ENCODE results near the gene TWF2.

TWF2 gene

DNA sequence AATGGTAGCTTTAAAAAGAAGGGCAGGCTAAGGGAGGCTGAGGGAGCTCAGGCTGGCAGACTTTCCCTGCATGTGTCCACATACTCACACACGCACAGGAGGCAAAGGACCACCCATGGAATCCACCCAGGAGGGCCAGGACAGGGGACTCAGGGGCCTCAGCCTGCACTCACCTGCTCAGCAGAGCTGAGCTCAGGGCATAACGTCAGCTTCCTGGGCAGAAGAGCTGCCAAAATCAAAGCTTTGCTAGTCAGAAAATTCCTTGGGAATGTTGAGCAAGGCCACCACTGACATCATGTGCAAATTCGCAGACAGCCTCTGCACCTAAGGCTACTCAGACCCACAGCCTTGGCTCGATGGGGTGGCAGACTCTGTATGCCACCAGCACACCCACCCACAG, 57.4 kb downstream of the TWF2 start:
- DNase-seq (ENCODE audit: low read depth in 2 of 2), result no peak

All from activated CD4-positive, alpha-beta T cell treated with anti-CD3 and anti-CD28 coated beads for 24 hours (primary cell).